Esophagus muscularis mucosa (tissue), 3 donors: ENCODE measurements around the gene OR13C5.
"Not testable (repeated sequence)": the region's sequence is repeated elsewhere in the genome, so short reads cannot be mapped to it uniquely, and the experiment has no call there.

Experiments used
- CTCF ChIP-seq, 3 experiments: fragments of 200-600 bp in 2 of 3; fragments of 450-650 bp in 1 of 3; sonication (generic) in 2 of 3; IDR thresholded peaks; one replicate each; pipeline ENCODE4 v1.5.1; 2017 to 2019; ENCODE audit warnings: antibody characterized with exemption in 3 of 3, mild to moderate bottlenecking in 2 of 3, moderate library complexity in 1 of 3
- EP300 ChIP-seq: sonication (generic); formaldehyde crosslinking; IDR thresholded peaks from one replicate; pipeline ENCODE4 v1.6.1; 2017; ENCODE audit warnings: antibody characterized with exemption

GRCh38 chr9:104598749-104599148 lies 464 bp downstream of the OR13C5 start:
- not testable (repeated sequence) for TF ChIP-seq EP300; CTCF (IDR thresholded peaks at IDR 0.05)
